ENCODE data around the gene HMGCS2. TPM values are rescaled to one million over a fixed set of nuclear protein-coding genes. Genes with fewer than 3 reads are reported as not detected.

The HMGCS2 gene
- not detected in 2 replicates for total RNA-seq (2014; rRNA removed; shearing (Covaris generic))
- not detected in 2 replicates for total RNA-seq (2022)
- Bru-seq, nascent RNA = not detected
- not detected for BruChase-seq, experiment 1, labeled RNA remaining after a 6-hour chase
- BruChase-seq, experiment 2, labeled RNA remaining after a 2-hour chase = not detected
- long read RNA-seq = 0 reads

- H3K36me3 ChIP-seq (ENCODE audit: insufficient read depth, low read length) = no peaks in the 10 kb centered on the region
- ChIA-PET CTCF (ENCODE audit: unreplicated experiment) (no interaction called here), POLR2A (no interaction called here)
- no peaks in the 10 kb centered on the region for H4K20me1 ChIP-seq (ENCODE audit: insufficient read depth, low read length)
- no peak within 1 kb of the TSS for H3K4me2 ChIP-seq (ENCODE audit: low read length)
- H3K9me3 ChIP-seq (ENCODE audit: low read length) = no peaks in the 10 kb centered on the region
- H3K4me1 ChIP-seq (ENCODE audit: insufficient read depth, low read length, poor library complexity, severe bottlenecking) = no peaks in the 10 kb centered on the region
- H3K27ac ChIP-seq (ENCODE audit: low read depth, low read length, poor library complexity, severe bottlenecking) = no peak within 1 kb of the TSS
- no peaks in the 10 kb centered on the region for H3K79me2 ChIP-seq (ENCODE audit: insufficient read depth, low read depth, low read length)
- H2AFZ ChIP-seq (ENCODE audit: low read length) = no peak within 1 kb of the TSS
- no peaks in the 10 kb centered on the region for H3K9me2 ChIP-seq (ENCODE audit: insufficient read depth, low read length)
- no peak within 1 kb of the TSS for H3K4me3 ChIP-seq (ENCODE audit: low read depth, low read length, poor library complexity, severe bottlenecking)
- intact Hi-C loops (cut with micrococcal nuclease; ENCODE audit: unreplicated experiment) = no loop called here
- BruUV-seq (replicated peaks) = no TSS peak
- no peak for DNase-seq (ENCODE audit: low spot score)
- TF ChIP-seq CTCF (conservative IDR thresholded peaks at IDR 0.05; ENCODE audit: low read length) (no peak), EZH2phosphoT487 (IDR thresholded peaks at IDR 0.05; ENCODE audit: borderline replicate concordance, low read depth, low read length) (no peak)
These were observed at the start of gene HMGCS2 for GRCh38 chr1:119768778-119769177. Gene HMGCS2, minus strand, starts transcription at chr1:119768905. Its CDS starts 61 bp downstream, at chr1:119768844.

- no TSS peak for BruUV-seq (replicated peaks)
- Histone ChIP-seq H3K9me3 (ENCODE audit: low read length) (no peaks in the 10 kb centered on the region), H3K79me2 (ENCODE audit: insufficient read depth, low read depth, low read length) (no peaks in the 10 kb centered on the region), H3K36me3 (ENCODE audit: insufficient read depth, low read length) (no peaks in the 10 kb centered on the region), H3K27ac (ENCODE audit: low read depth, low read length, poor library complexity, severe bottlenecking) (no peak overlapping the region), H2AFZ (ENCODE audit: low read length) (no peak overlapping the region), H3K4me3 (ENCODE audit: low read depth, low read length, poor library complexity, severe bottlenecking) (no peak overlapping the region), H3K4me1 (ENCODE audit: insufficient read depth, low read length, poor library complexity, severe bottlenecking) (no peaks in the 10 kb centered on the region), H3K9me2 (ENCODE audit: insufficient read depth, low read length) (no peaks in the 10 kb centered on the region), H3K4me2 (ENCODE audit: low read length) (no peak overlapping the region), H4K20me1 (ENCODE audit: insufficient read depth, low read length) (no peaks in the 10 kb centered on the region)
- ChIA-PET CTCF (ENCODE audit: unreplicated experiment) (no interaction called here), POLR2A (interaction anchor here (0.6 kb wide), 1 partner anchor 11 kb away, joined by 3 read pairs; no protein-coding TSS in a partner anchor)
- DNase-seq (ENCODE audit: low spot score) = no peak
- intact Hi-C loops (cut with micrococcal nuclease; ENCODE audit: unreplicated experiment) = loop anchor here (10.0 kb wide), 1 partner anchor 47 kb away; no protein-coding TSS in a partner anchor
- TF ChIP-seq EZH2phosphoT487 (IDR thresholded peaks at IDR 0.05; ENCODE audit: borderline replicate concordance, low read depth, low read length) = no peak
- TF ChIP-seq CTCF (conservative IDR thresholded peaks at IDR 0.05; ENCODE audit: low read length) = no peak
These were observed 49.5 kb upstream of the HMGCS2 start for GRCh38 chr1:119818181-119818580.

- H2AFZ ChIP-seq (ENCODE audit: low read length) = no peak overlapping the region
- no peaks in the 10 kb centered on the region for H3K79me2 ChIP-seq (ENCODE audit: insufficient read depth, low read depth, low read length)
- H3K27ac ChIP-seq (ENCODE audit: low read depth, low read length, poor library complexity, severe bottlenecking) = no peak overlapping the region
- H4K20me1 ChIP-seq (ENCODE audit: insufficient read depth, low read length) = no peaks in the 10 kb centered on the region
- ChIA-PET CTCF (ENCODE audit: unreplicated experiment) (no interaction called here), POLR2A (no interaction called here)
- no peaks in the 10 kb centered on the region for H3K9me3 ChIP-seq (ENCODE audit: low read length)
- no peak for DNase-seq (ENCODE audit: low spot score)
- TF ChIP-seq EZH2phosphoT487 (IDR thresholded peaks at IDR 0.05; ENCODE audit: borderline replicate concordance, low read depth, low read length) = no peak
- no peak for TF ChIP-seq CTCF (conservative IDR thresholded peaks at IDR 0.05; ENCODE audit: low read length)
- no peak overlapping the region for H3K4me3 ChIP-seq (ENCODE audit: low read depth, low read length, poor library complexity, severe bottlenecking)
- no peaks in the 10 kb centered on the region for H3K4me1 ChIP-seq (ENCODE audit: insufficient read depth, low read length, poor library complexity, severe bottlenecking)
- H3K36me3 ChIP-seq (ENCODE audit: insufficient read depth, low read length) = no peaks in the 10 kb centered on the region
- H3K4me2 ChIP-seq (ENCODE audit: low read length) = no peak overlapping the region
- intact Hi-C loops (cut with micrococcal nuclease; ENCODE audit: unreplicated experiment) = loop anchor here (10.0 kb wide), 1 partner anchor 48 kb away; no protein-coding TSS in a partner anchor
- BruUV-seq (replicated peaks) = no TSS peak
- no peaks in the 10 kb centered on the region for H3K9me2 ChIP-seq (ENCODE audit: insufficient read depth, low read length)
These were observed 47.7 kb upstream of the HMGCS2 start for GRCh38 chr1:119816407-119816806.

All from OCI-LY7 (cell line).